Mesothelial cell of epicardium (in vitro differentiated cells): Measurements from ENCODE around the gene DCXR. TPM values are rescaled to one million over a fixed set of nuclear protein-coding genes. Genes with fewer than 3 reads are reported as not detected.

ENCODE experiments used
- DNase-seq, 2 experiments: peaks; one replicate each; pipeline ENCODE4 v3.0.0; 2021; ENCODE audit warnings: low spot score in 2 of 2; ENCODE audit not compliant: unreplicated experiment in 2 of 2
- H3K27ac Mint-ChIP-seq: 2 replicates; pipeline ENCODE4 v1.8.0; 2021; ENCODE audit warnings: mixed read lengths
- H3K27me3 Mint-ChIP-seq: 2 replicates; pipeline ENCODE4 v1.8.0; 2021; ENCODE audit warnings: low read depth, mixed read lengths
- H3K36me3 Mint-ChIP-seq: 2 replicates; pipeline ENCODE4 v1.8.0; 2021; ENCODE audit warnings: mixed read lengths
- H3K4me1 Mint-ChIP-seq: 2 replicates; pipeline ENCODE4 v1.8.0; 2021; ENCODE audit warnings: mixed read lengths
- H3K4me3 Mint-ChIP-seq: 2 replicates; pipeline ENCODE4 v1.8.0; 2021; ENCODE audit warnings: mild to moderate bottlenecking, moderate library complexity, mixed read lengths
- H3K9me3 Mint-ChIP-seq: 2 replicates; pipeline ENCODE4 v1.8.0; 2021; ENCODE audit warnings: mixed read lengths
- total RNA-seq: library from RNA; stranded (reverse); gene quantifications from 3 replicates; pipeline ENCODE4 v1.2.1, GENCODE V29; 2021
- TF ChIP-seq, protein P1 (sequence below): fragments of 200-600 bp; sonication (generic); IDR thresholded peaks from one replicate; pipeline ENCODE4 v1.5.0; 2021; ENCODE audit warnings: antibody characterized with exemption; ENCODE audit not compliant: unreplicated experiment

The DCXR gene
- total RNA-seq, 1 donor from 2014 or later, result 77.6 TPM

DNA sequence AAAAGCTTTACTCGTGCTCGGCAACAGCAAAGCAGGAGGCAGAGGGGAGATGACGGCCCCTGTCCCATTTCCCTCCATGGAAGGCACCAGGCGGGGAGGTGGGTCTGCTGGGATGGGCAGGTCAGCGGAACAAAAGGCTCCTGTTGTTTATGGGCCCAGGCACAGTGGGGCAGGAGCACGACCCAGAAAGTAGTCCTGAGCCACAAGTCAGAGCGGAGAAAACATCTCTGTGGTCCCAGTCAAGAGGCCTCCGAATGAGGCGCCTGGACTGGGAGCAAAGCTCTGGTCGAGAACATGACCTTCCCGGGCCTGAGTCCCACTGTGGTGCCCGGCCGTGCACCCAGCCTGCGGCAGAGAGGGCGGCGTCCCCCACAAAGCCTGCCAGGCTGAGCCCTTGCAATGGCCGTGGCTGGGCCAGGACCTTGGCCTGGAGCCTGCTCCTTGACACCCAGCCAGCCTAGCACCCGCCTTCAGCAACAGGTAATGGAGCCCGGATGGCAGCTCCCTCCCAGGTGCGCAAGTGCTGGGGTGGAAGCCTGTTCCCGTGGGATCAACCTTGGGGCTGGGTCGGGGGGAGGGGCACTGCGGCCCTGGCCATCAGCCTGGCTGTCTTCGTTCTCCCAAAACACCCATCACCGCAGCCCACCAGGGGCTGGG lies 10.5 kb upstream of the DCXR start:
- Mint-ChIP-seq H3K9me3 (no peaks in the 10 kb centered on the region), H3K4me3 (no peak overlapping the region), H3K36me3 (peaks cover 11% of the 10 kb centered on the region), H3K27ac (no peak overlapping the region), H3K27me3 (no peaks in the 10 kb centered on the region), H3K4me1 (peaks cover 9% of the 10 kb centered on the region)
- no peak for DNase-seq
- TF ChIP-seq, protein P1, sequence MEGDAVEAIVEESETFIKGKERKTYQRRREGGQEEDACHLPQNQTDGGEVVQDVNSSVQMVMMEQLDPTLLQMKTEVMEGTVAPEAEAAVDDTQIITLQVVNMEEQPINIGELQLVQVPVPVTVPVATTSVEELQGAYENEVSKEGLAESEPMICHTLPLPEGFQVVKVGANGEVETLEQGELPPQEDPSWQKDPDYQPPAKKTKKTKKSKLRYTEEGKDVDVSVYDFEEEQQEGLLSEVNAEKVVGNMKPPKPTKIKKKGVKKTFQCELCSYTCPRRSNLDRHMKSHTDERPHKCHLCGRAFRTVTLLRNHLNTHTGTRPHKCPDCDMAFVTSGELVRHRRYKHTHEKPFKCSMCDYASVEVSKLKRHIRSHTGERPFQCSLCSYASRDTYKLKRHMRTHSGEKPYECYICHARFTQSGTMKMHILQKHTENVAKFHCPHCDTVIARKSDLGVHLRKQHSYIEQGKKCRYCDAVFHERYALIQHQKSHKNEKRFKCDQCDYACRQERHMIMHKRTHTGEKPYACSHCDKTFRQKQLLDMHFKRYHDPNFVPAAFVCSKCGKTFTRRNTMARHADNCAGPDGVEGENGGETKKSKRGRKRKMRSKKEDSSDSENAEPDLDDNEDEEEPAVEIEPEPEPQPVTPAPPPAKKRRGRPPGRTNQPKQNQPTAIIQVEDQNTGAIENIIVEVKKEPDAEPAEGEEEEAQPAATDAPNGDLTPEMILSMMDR, result no peak

DNA sequence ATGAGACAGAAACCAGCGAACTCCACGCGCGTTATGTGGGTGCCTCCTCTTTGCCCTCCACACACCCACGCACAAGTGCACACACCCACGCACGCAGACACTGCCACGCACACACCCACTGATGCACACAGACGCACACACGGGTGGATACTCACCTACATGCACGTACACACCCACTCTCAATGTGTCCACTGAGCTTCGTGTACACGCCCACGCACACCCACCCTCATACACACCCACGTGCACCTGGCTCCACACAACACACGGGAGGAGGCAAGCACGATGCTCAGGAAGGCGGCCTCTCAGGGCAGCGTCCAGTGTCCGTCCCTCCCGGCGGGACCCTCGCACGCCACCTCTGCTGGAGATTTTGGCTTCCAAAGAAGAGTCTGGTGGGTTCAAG lies 9.9 kb upstream of the DCXR start:
- peaks cover 11% of the 10 kb centered on the region for H3K36me3 Mint-ChIP-seq
- no peak for DNase-seq
- peaks cover 7% of the 10 kb centered on the region for H3K4me1 Mint-ChIP-seq
- no peak overlapping the region for H3K4me3 Mint-ChIP-seq
- no peaks in the 10 kb centered on the region for H3K9me3 Mint-ChIP-seq
- TF ChIP-seq, protein P1, result no peak
- no peak overlapping the region for H3K27ac Mint-ChIP-seq
- H3K27me3 Mint-ChIP-seq, result no peaks in the 10 kb centered on the region

DNA sequence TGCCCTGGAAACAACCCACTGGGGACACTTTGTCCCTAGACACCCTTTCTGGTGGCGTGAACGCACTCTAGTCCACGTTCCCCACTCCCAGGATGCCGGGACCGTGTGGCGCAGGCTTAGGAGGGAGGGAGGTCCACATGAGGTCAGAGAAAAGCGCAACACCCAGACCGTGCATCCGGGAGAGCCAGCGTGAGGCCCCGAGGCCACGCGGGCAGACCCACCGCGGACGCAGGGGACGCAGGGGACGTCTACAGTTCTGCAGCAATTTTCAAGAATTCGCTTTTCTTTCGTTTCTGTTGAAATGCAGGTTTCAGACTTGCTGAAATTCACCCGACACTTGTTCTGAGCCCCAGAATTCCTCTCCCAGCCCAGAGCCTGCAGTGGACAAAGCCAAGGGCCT lies 9.4 kb upstream of the DCXR start:
- H3K27ac Mint-ChIP-seq, result no peak overlapping the region
- TF ChIP-seq, protein P1, result no peak
- H3K4me3 Mint-ChIP-seq, result no peak overlapping the region

DNA sequence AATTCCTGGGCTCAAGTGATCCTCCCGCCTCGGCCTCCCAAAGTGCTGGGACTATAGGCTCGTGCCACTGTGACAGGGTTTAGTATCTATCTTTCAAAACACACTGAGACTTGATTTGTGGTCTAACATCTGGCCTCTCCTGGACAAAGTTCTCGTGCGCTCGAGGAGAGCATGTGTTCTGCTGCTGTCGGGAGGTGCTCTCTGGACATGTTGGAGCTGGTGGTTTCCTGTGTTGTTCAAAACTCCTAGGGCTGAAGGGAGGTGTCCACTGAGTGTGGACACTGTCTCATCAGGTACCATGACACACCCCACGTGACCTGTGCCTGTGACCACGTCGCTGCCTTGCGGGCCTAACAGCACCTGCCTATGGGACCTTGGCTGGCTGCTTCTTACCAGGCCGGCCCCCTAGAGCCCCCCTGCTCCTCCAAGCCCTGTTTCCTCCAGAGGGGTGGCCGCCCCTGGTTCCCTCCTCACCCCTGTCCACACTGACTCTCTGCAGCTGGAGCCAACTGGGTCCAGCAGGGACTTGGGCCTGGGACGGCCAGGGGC lies 8.5 kb upstream of the DCXR start:
- no peak for DNase-seq
- Mint-ChIP-seq H3K4me1 (peaks cover 7% of the 10 kb centered on the region), H3K4me3 (no peak overlapping the region), H3K27ac (no peak overlapping the region), H3K27me3 (no peaks in the 10 kb centered on the region), H3K36me3 (peaks cover 11% of the 10 kb centered on the region), H3K9me3 (no peaks in the 10 kb centered on the region)
- TF ChIP-seq, protein P1, result no peak

More for the DNA sequence above, 9.4 kb upstream of the DCXR start:
- Mint-ChIP-seq H3K4me1 (peaks cover 7% of the 10 kb centered on the region), H3K9me3 (no peaks in the 10 kb centered on the region), H3K27me3 (no peaks in the 10 kb centered on the region), H3K36me3 (peaks cover 11% of the 10 kb centered on the region)
- DNase-seq, result no peak

DNA sequence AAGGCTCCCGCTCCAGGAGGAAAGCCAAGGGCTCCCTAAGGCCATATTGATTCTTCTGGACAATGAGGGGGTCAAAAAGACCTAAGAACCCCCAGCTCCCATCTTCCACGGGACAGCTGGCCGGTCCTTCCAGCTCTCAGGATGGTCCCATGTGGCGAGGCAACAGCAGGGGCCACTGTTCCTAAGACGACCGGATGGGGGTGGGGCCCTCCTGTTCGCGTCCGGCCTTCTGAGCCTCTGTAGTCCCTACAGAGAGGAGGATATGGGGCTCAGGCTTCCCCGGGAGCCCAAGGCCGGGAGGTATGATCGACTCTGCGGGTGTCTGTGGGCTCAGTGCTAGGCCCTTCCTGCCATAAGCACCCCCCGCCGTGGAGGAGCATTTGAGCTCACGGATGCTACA lies 6.0 kb upstream of the DCXR start:
- no peak for DNase-seq
- H3K36me3 Mint-ChIP-seq, result peaks cover 11% of the 10 kb centered on the region
- H3K4me3 Mint-ChIP-seq, result no peak overlapping the region
- no peaks in the 10 kb centered on the region for H3K9me3 Mint-ChIP-seq
- no peaks in the 10 kb centered on the region for H3K27me3 Mint-ChIP-seq
- TF ChIP-seq, protein P1, result no peak
- peaks cover 6% of the 10 kb centered on the region for H3K4me1 Mint-ChIP-seq
- H3K27ac Mint-ChIP-seq, result no peak overlapping the region
